PC-9 (cell line): ENCODE measurements around the gene CHRNA5. TPM values are rescaled to one million over a fixed set of nuclear protein-coding genes. Genes with fewer than 3 reads are reported as not detected.

Experiments used
- BruUV-seq: library from RNA; stranded (reverse); fragments of 400-500 nt; replicated peaks from 2 replicates; lab custom pipeline; 2021; lab: Mats Ljungman, UMichigan
- CTCF ChIA-PET: fragments of 300-600 bp; sonication (Branson Sonifier 250); formaldehyde crosslinking; loops from one replicate; lab custom pipeline; 2022; ENCODE audit warnings: antibody characterized with exemption; lab: Charles Lee
- POLR2A ChIA-PET: fragments of 300-600 bp; sonication (Branson Sonifier 250); formaldehyde crosslinking; loops from one replicate; lab custom pipeline; 2022; ENCODE audit warnings: antibody characterized with exemption; ENCODE audit not compliant: unreplicated experiment; lab: Charles Lee
- DNase-seq, 2 experiments: peaks; one replicate each; pipeline versions ENCODE4 v3.0.0 to v3.0.0-alpha.2; 2015 to 2022; ENCODE audit warnings: mixed read lengths in 1 of 2
- H2AFZ ChIP-seq: fragments of 200-600 bp; sonication (generic); 2 replicates; pipeline ENCODE4 v1.8.1; 2017; ENCODE audit warnings: antibody characterized with exemption
- H3F3A ChIP-seq: fragments of 200-600 bp; sonication (generic); 2 replicates; pipeline ENCODE4 v1.8.1; 2017; ENCODE audit warnings: antibody characterized with exemption, mild to moderate bottlenecking, low read depth; ENCODE audit not compliant: insufficient read depth
- H3K27ac ChIP-seq: fragments of 200-600 bp; sonication (generic); 2 replicates; pipeline ENCODE4 v1.6.1; 2016; ENCODE audit warnings: mixed run types
- H3K27me3 ChIP-seq: fragments of 200-600 bp; sonication (generic); 2 replicates; pipeline ENCODE4 v1.6.1; 2016; ENCODE audit warnings: low read depth, mixed run types; ENCODE audit not compliant: insufficient read depth
- H3K36me3 ChIP-seq: fragments of 200-600 bp; sonication (generic); 2 replicates; pipeline ENCODE4 v1.6.1; 2016; ENCODE audit warnings: low read depth, mixed run types
- H3K4me1 ChIP-seq: fragments of 200-600 bp; sonication (generic); replicated peaks from 2 replicates; pipeline ENCODE4 v1.6.1; 2016; ENCODE audit warnings: mixed run types; ENCODE audit not compliant: insufficient read depth
- H3K4me2 ChIP-seq: fragments of 200-600 bp; sonication (generic); 2 replicates; pipeline ENCODE4 v1.6.1; 2017; ENCODE audit warnings: mixed run types
- H3K4me3 ChIP-seq: fragments of 200-600 bp; sonication (generic); 2 replicates; pipeline ENCODE4 v1.6.1; 2016; ENCODE audit warnings: mixed run types
- H3K79me2 ChIP-seq: fragments of 200-600 bp; sonication (generic); 2 replicates; pipeline ENCODE4 v1.6.1; 2017; ENCODE audit warnings: low read depth, mixed run types
- H3K9me2 ChIP-seq: fragments of 200-600 bp; sonication (generic); 2 replicates; pipeline ENCODE4 v1.8.1; 2017; ENCODE audit warnings: mild to moderate bottlenecking; ENCODE audit not compliant: insufficient read depth
- H3K9me3 ChIP-seq: fragments of 200-600 bp; sonication (generic); 2 replicates; pipeline ENCODE4 v1.8.1; 2016; ENCODE audit warnings: low read depth; ENCODE audit not compliant: insufficient read depth
- H4K20me1 ChIP-seq: fragments of 200-600 bp; sonication (generic); 2 replicates; pipeline ENCODE4 v1.8.1; 2017; ENCODE audit not compliant: insufficient read depth
- CTCF ChIP-seq: fragments of 200-600 bp; sonication (generic); conservative IDR thresholded peaks from 2 replicates; pipeline ENCODE4 v1.6.1; 2017; ENCODE audit warnings: mixed run types, antibody characterized with exemption, mild to moderate bottlenecking, moderate library complexity
- EZH2 ChIP-seq: fragments of 200-600 bp; sonication (generic); IDR thresholded peaks from 2 replicates; pipeline ENCODE4 v1.8.0; 2017; ENCODE audit warnings: antibody characterized with exemption, low read depth
- intact Hi-C: fragments of 100-400 bp; cut with micrococcal nuclease; formaldehyde crosslinking; loops from one replicate; pipeline ENCODE4 v1.10.0; 2022; ENCODE audit not compliant: unreplicated experiment
- total RNA-seq: library from RNA; stranded (reverse); gene quantifications from 2 replicates; pipeline ENCODE4 v1.2.3, GENCODE V29; 2021

Gene CHRNA5
- total RNA-seq, 1 experiment from 2014 or later, result 9.5 TPM

GRCh38 chr15:78626381-78626995 lies 61.2 kb downstream of the CHRNA5 start:
- H2AFZ ChIP-seq, result no peak overlapping the region
- H3K4me1 ChIP-seq, result no peaks in the 10 kb centered on the region
- H3K36me3 ChIP-seq, result no peaks in the 10 kb centered on the region
- no peak for DNase-seq
- H3K27ac ChIP-seq, result no peak overlapping the region
- no peak overlapping the region for H3K4me3 ChIP-seq
- H3K9me3 ChIP-seq, result no peaks in the 10 kb centered on the region
- no peaks in the 10 kb centered on the region for H3F3A ChIP-seq
- no peak overlapping the region for H3K4me2 ChIP-seq
- no peak for TF ChIP-seq CTCF
- no peak for TF ChIP-seq EZH2
- intact Hi-C loops, result no loop called here
- ChIA-PET CTCF (no interaction called here), POLR2A (no interaction called here)
- H3K27me3 ChIP-seq, result peaks cover 61% of the 10 kb centered on the region
- H4K20me1 ChIP-seq, result no peaks in the 10 kb centered on the region
- no peaks in the 10 kb centered on the region for H3K79me2 ChIP-seq
- H3K9me2 ChIP-seq, result no peaks in the 10 kb centered on the region
- BruUV-seq, result no TSS peak

GRCh38 chr15:78627348-78627747 lies 62.0 kb downstream of the CHRNA5 start:
- Histone ChIP-seq H4K20me1 (no peaks in the 10 kb centered on the region), H3K36me3 (no peaks in the 10 kb centered on the region), H3K4me2 (no peak overlapping the region), H2AFZ (no peak overlapping the region), H3K79me2 (no peaks in the 10 kb centered on the region), H3K9me2 (no peaks in the 10 kb centered on the region), H3K4me1 (no peaks in the 10 kb centered on the region), H3K27ac (no peak overlapping the region), H3F3A (no peaks in the 10 kb centered on the region), H3K4me3 (no peak overlapping the region), H3K9me3 (no peaks in the 10 kb centered on the region), H3K27me3 (peaks cover 55% of the 10 kb centered on the region)
- TF ChIP-seq EZH2 (no peak), CTCF (no peak)
- ChIA-PET CTCF (no interaction called here), POLR2A (no interaction called here)
- no TSS peak for BruUV-seq
- no peak for DNase-seq
- intact Hi-C loops, result no loop called here

- Histone ChIP-seq H2AFZ (no peak overlapping the region), H3K4me1 (no peaks in the 10 kb centered on the region), H3K9me2 (no peaks in the 10 kb centered on the region), H3K4me2 (no peak overlapping the region), H3K4me3 (no peak overlapping the region), H4K20me1 (no peaks in the 10 kb centered on the region), H3K79me2 (no peaks in the 10 kb centered on the region), H3K27me3 (peaks cover 55% of the 10 kb centered on the region), H3K9me3 (no peaks in the 10 kb centered on the region), H3K27ac (no peak overlapping the region), H3K36me3 (no peaks in the 10 kb centered on the region), H3F3A (no peaks in the 10 kb centered on the region)
- TF ChIP-seq CTCF (no peak), EZH2 (no peak)
- no peak for DNase-seq
- BruUV-seq, result no TSS peak
- ChIA-PET CTCF (no interaction called here), POLR2A (no interaction called here)
- intact Hi-C loops, result no loop called here
Measured at GRCh38 chr15:78628227-78628626, 62.9 kb downstream of the CHRNA5 start.
